CD14-positive monocyte (primary cell): Measurements from ENCODE around the gene SLIT3. TPM values are rescaled to one million over a fixed set of nuclear protein-coding genes. Genes with fewer than 3 reads are reported as not detected.

Experiments used
- DNase-seq, 3 donors: peaks; one replicate each; pipeline ENCODE4 v3.0.0-alpha.2; 2011 to 2022
- H2AFZ ChIP-seq: 2 replicates; pipeline ENCODE4 v1.6.0; 2012; ENCODE audit warnings: mild to moderate bottlenecking, low read depth, low read length, inconsistent platforms; ENCODE audit not compliant: insufficient read depth, poor library complexity, severe bottlenecking
- H3K27ac ChIP-seq, 2 donors: 1 replicate in 1 of 2; 2 replicates in 1 of 2; pipeline ENCODE4 v1.5.1; 2012 to 2013; ENCODE audit warnings: low read length in 2 of 2, control low read depth in 1 of 2, inconsistent platforms in 1 of 2, low read depth in 1 of 2, mild to moderate bottlenecking in 1 of 2
- H3K27me3 ChIP-seq, 2 donors: one replicate each; pipeline versions ENCODE4 v1.6.0 to v1.6.1; 2011 to 2013; ENCODE audit warnings: low read length in 2 of 2; ENCODE audit not compliant: control insufficient read depth in 2 of 2, insufficient read depth in 2 of 2
- H3K36me3 ChIP-seq, 2 donors: replicated peaks in 1 of 2; 1 replicate in 1 of 2; 2 replicates in 1 of 2; pipeline versions ENCODE4 v1.5.1 to v1.6.1; 2012 to 2013; ENCODE audit warnings: low read length in 2 of 2, control low read depth in 1 of 2, inconsistent platforms in 1 of 2, mild to moderate bottlenecking in 1 of 2; ENCODE audit not compliant: insufficient read depth in 2 of 2, control insufficient read depth in 1 of 2
- H3K4me1 ChIP-seq, 2 donors: 1 replicate in 1 of 2; 2 replicates in 1 of 2; pipeline versions ENCODE4 v1.5.1 to v1.6.1; 2012 to 2013; ENCODE audit warnings: low read length in 2 of 2, control low read depth in 1 of 2, inconsistent platforms in 1 of 2, mild to moderate bottlenecking in 1 of 2, moderate library complexity in 1 of 2; ENCODE audit not compliant: insufficient read depth in 2 of 2, control insufficient read depth in 1 of 2
- H3K4me2 ChIP-seq: replicated peaks from 2 replicates; pipeline ENCODE3; 2012; ENCODE audit warnings: low read length, moderate library complexity, mild to moderate bottlenecking; ENCODE audit not compliant: poor library complexity, severe bottlenecking; ENCODE audit errors: extremely low read depth
- H3K4me3 ChIP-seq, 3 experiments: fragments of 200-600 bp in 1 of 3; sonication (generic) in 1 of 3; replicated peaks in 1 of 3; 1 replicate in 2 of 3; 2 replicates in 1 of 3; pipeline ENCODE4 v1.5.1; 2011 to 2013; ENCODE audit warnings: low read length in 3 of 3, mild to moderate bottlenecking in 3 of 3, control low read depth in 2 of 3, low read depth in 2 of 3, inconsistent platforms in 1 of 3, moderate library complexity in 1 of 3
- H3K79me2 ChIP-seq: 2 replicates; pipeline ENCODE4 v1.6.0; 2012; ENCODE audit warnings: mild to moderate bottlenecking, control low read depth, inconsistent platforms, low read length, moderate library complexity; ENCODE audit not compliant: insufficient read depth
- H3K9ac ChIP-seq: 2 replicates; pipeline ENCODE4 v1.6.0; 2017; ENCODE audit warnings: low read length, mild to moderate bottlenecking; ENCODE audit not compliant: insufficient read depth, poor library complexity, severe bottlenecking
- H3K9me3 ChIP-seq, 2 donors: replicated peaks in 1 of 2; 1 replicate in 1 of 2; 2 replicates in 1 of 2; pipeline versions ENCODE4 v1.5.1 to v1.6.1; 2012 to 2013; ENCODE audit warnings: low read length in 2 of 2, control low read depth in 1 of 2; ENCODE audit not compliant: control insufficient read depth in 1 of 2, insufficient read depth in 1 of 2
- H4K20me1 ChIP-seq: 2 replicates; pipeline ENCODE4 v1.6.0; 2012; ENCODE audit warnings: mild to moderate bottlenecking, low read length, control low read depth, moderate library complexity; ENCODE audit not compliant: insufficient read depth
- H3K27ac Mint-ChIP-seq, 7 donors: one replicate each; pipeline ENCODE4 v1.8.0; 2020; ENCODE audit warnings: mild to moderate bottlenecking in 7 of 7, mixed read lengths in 7 of 7, moderate library complexity in 6 of 7, inconsistent platforms in 2 of 7
- H3K27me3 Mint-ChIP-seq, 3 donors: one replicate each; pipeline ENCODE4 v1.8.0; 2021 to 2022; ENCODE audit warnings: low read depth in 3 of 3, mild to moderate bottlenecking in 3 of 3, mixed read lengths in 3 of 3, moderate library complexity in 3 of 3, inconsistent platforms in 1 of 3
- H3K36me3 Mint-ChIP-seq, 2 donors: one replicate each; pipeline ENCODE4 v1.8.0; 2020; ENCODE audit warnings: mixed read lengths in 2 of 2, inconsistent platforms in 1 of 2, mild to moderate bottlenecking in 1 of 2
- H3K4me1 Mint-ChIP-seq: one replicate; pipeline ENCODE4 v1.8.0; 2020; ENCODE audit warnings: mild to moderate bottlenecking, mixed read lengths
- H3K4me3 Mint-ChIP-seq, 2 donors: one replicate each; pipeline ENCODE4 v1.8.0; 2020; ENCODE audit warnings: mild to moderate bottlenecking in 2 of 2, mixed read lengths in 2 of 2, moderate library complexity in 1 of 2
- H3K9me3 Mint-ChIP-seq, 7 donors: one replicate each; pipeline ENCODE4 v1.8.0; 2020 to 2022; ENCODE audit warnings: mixed read lengths in 7 of 7, mild to moderate bottlenecking in 6 of 7, moderate library complexity in 6 of 7, inconsistent platforms in 2 of 7
- CTCF ChIP-seq: fragments of 200-600 bp; IDR thresholded peaks from one replicate; pipeline ENCODE4 v1.8.0; 2022; ENCODE audit warnings: antibody characterized with exemption, mild to moderate bottlenecking
- WGBS: methylation state at CpG from one replicate; pipeline ENCODE4 v1.1.5; 2013; ENCODE audit warnings: missing lambda C conversion rate; ENCODE audit not compliant: insufficient coverage; 5-methylcytosine and 5-hydroxymethylcytosine counted together
- intact Hi-C, 2 donors: fragments of 100-400 bp; cut with micrococcal nuclease; formaldehyde crosslinking; loops; one replicate each; pipeline versions ENCODE4 v1.15.0 to v1.15.1; 2023
- polyA plus RNA-seq, 3 donors: library from polyadenylated mRNA; depleted of rRNA in 1 of 3; unstranded in 2 of 3; stranded (reverse) in 1 of 3; fragments of 300-500 nt in 2 of 3; fragments of >200 nt in 1 of 3; fragmentation: Illumina TruSeq in 2 of 3; gene quantifications; 1 replicate in 2 of 3; 2 replicates in 1 of 3; pipeline ENCODE4 v1.2.3, GENCODE V29; 2012 to 2021

The SLIT3 gene
- polyA plus RNA-seq, 3 donors = not detected

- Histone ChIP-seq H3K79me2 (no peaks in the 10 kb centered on the region), H2AFZ (no peak overlapping the region), H3K4me1 (no peaks in the 10 kb centered on the region), H3K27me3 (no peaks in the 10 kb centered on the region), H3K36me3 (no peaks in the 10 kb centered on the region), H3K9me3 (peaks cover 0 to 3% of the 10 kb centered on the region in 2 donors), H3K4me2 (no peak overlapping the region), H3K4me3 (no peak overlapping the region), H4K20me1 (no peaks in the 10 kb centered on the region), H3K27ac (no peak overlapping the region), H3K9ac (no peak overlapping the region)
- H3K4me1 Mint-ChIP-seq = no peaks in the 10 kb centered on the region
- DNase-seq = no peak
- 80% methylated on average over 1 of the region's 7 CpGs for WGBS
- no peak overlapping the region for H3K4me3 Mint-ChIP-seq
- peaks cover 0 to 7% (median 0%) of the 10 kb centered on the region in 3 donors for H3K27me3 Mint-ChIP-seq
- H3K36me3 Mint-ChIP-seq = no peaks in the 10 kb centered on the region
- peaks cover 2 to 9% (median 4%) of the 10 kb centered on the region in 7 donors for H3K9me3 Mint-ChIP-seq
- no peak overlapping the region for H3K27ac Mint-ChIP-seq
- no peak for TF ChIP-seq CTCF
- intact Hi-C loops = no loop called here
These were observed 148.0 kb downstream of the SLIT3 start for GRCh38 chr5:169152946-169153345.

GRCh38 chr5:169152453-169152852 lies 148.5 kb downstream of the SLIT3 start:
- peaks cover 0 to 3% of the 10 kb centered on the region in 2 donors for H3K9me3 ChIP-seq
- no peak overlapping the region for H3K27ac ChIP-seq
- no peak overlapping the region for H3K9ac ChIP-seq
- intact Hi-C loops = no loop called here
- H3K27me3 ChIP-seq = no peaks in the 10 kb centered on the region
- no peaks in the 10 kb centered on the region for H3K4me1 ChIP-seq
- no peaks in the 10 kb centered on the region for H3K79me2 ChIP-seq
- Mint-ChIP-seq H3K4me3 (no peak overlapping the region), H3K9me3 (peaks cover 0 to 7% (median 3%) of the 10 kb centered on the region in 7 donors), H3K4me1 (no peaks in the 10 kb centered on the region), H3K27me3 (peaks cover 0 to 10% (median 0%) of the 10 kb centered on the region in 3 donors), H3K36me3 (no peaks in the 10 kb centered on the region), H3K27ac (no peak overlapping the region)
- 92% methylated on average over 3 of the region's 8 CpGs for WGBS
- no peak for DNase-seq
- no peak overlapping the region for H2AFZ ChIP-seq
- TF ChIP-seq CTCF = no peak
- H3K36me3 ChIP-seq = no peaks in the 10 kb centered on the region
- no peak overlapping the region for H3K4me3 ChIP-seq
- H4K20me1 ChIP-seq = no peaks in the 10 kb centered on the region
- H3K4me2 ChIP-seq = no peak overlapping the region
